Kidney (tissue), 14 donors: ENCODE measurements around the gene FARS2. TPM values are rescaled to one million over a fixed set of nuclear protein-coding genes. Genes with fewer than 3 reads are reported as not detected.

Experiments used
- DNase-seq, 5 donors: peaks; one replicate each; pipeline ENCODE4 v3.0.0-alpha.2; 2013 to 2020
- FAIRE-seq: peaks from 2 replicates; lab custom pipeline; 2012; peaks lifted over from hg19 to GRCh38; lab: Jason Lieb, UNC
- H3K27ac ChIP-seq, 2 donors: one replicate each; pipeline ENCODE4 v1.7.0; 2013; ENCODE audit warnings: low read depth in 2 of 2, low read length in 2 of 2, inconsistent platforms in 1 of 2
- H3K27me3 ChIP-seq: one replicate; pipeline ENCODE4 v1.7.1; 2013; ENCODE audit warnings: low read length, inconsistent platforms; ENCODE audit not compliant: control insufficient read depth, insufficient read depth
- H3K36me3 ChIP-seq, 3 donors: one replicate each; pipeline versions ENCODE4 v1.7.0 to v1.7.1; 2013; ENCODE audit warnings: low read length in 3 of 3, control low read depth in 1 of 3, inconsistent platforms in 1 of 3; ENCODE audit not compliant: insufficient read depth in 3 of 3, control insufficient read depth in 2 of 3
- H3K4me1 ChIP-seq, 3 donors: one replicate each; pipeline versions ENCODE4 v1.7.0 to v1.7.1; 2013; ENCODE audit warnings: low read length in 3 of 3, inconsistent platforms in 1 of 3, low read depth in 1 of 3; ENCODE audit not compliant: control insufficient read depth in 2 of 3, insufficient read depth in 2 of 3
- H3K4me3 ChIP-seq, 3 donors: one replicate each; pipeline versions ENCODE4 v1.7.0 to v1.8.1; 2013; ENCODE audit warnings: low read length in 3 of 3, control low read depth in 1 of 3, inconsistent platforms in 1 of 3
- H3K9ac ChIP-seq, 3 donors: one replicate each; pipeline versions ENCODE4 v1.7.0 to v1.7.1; 2013; ENCODE audit warnings: low read length in 3 of 3, control low read depth in 1 of 3, inconsistent platforms in 1 of 3
- H3K9me3 ChIP-seq, 3 donors: one replicate each; pipeline versions ENCODE4 v1.7.0 to v1.7.1; 2013; ENCODE audit warnings: low read length in 3 of 3, control low read depth in 1 of 3, inconsistent platforms in 1 of 3; ENCODE audit not compliant: control insufficient read depth in 2 of 3, insufficient read depth in 1 of 3
- intact Hi-C: fragments of 100-400 bp; cut with DNase I; formaldehyde crosslinking; loops from one replicate; pipeline ENCODE4 v1.11.1; 2022
- polyA plus RNA-seq: library from polyadenylated mRNA; stranded (reverse); fragments of 350-450 nt; fragmentation: Illumina TruSeq; extraction: RNeasy Lipid Tissue Mini Kit (QIAGEN cat#74804); gene quantifications from one replicate; pipeline ENCODE4 v1.2.3, GENCODE V29; 2014; ENCODE audit warnings: low read depth, low replicate concordance; ENCODE audit not compliant: insufficient read depth
- total RNA-seq: library from RNA; stranded (reverse); fragmentation: NEBNext Ultra II Directional; extraction: Animal tissue kit (Norgen Biotek cat#: 25700); gene quantifications from one replicate; pipeline ENCODE4 v1.2.1, GENCODE V29; 2021
- TF ChIP-seq, protein P1 (sequence below): IDR thresholded peaks from 3 replicates; pipeline ENCODE4 v1.5.1; 2012; ENCODE audit warnings: mild to moderate bottlenecking, moderate library complexity, borderline replicate concordance; ENCODE audit not compliant: insufficient read depth; ENCODE audit errors: extremely low read depth
- donor health status: control.
- donor health status: control.
- donor health status: control.
- donor health status: control.
- donor health status: control.
- donor health status: DM: yes; HTN: yes; CAD: no.
- donor health status: Normal renal cell carcinoma (clear cell type).

Gene FARS2
- total and polyA plus RNA-seq, 2 donors from 2014 or later, result 22.1 to 24.8 TPM

GRCh38 chr6:5617179-5617578 is 355.9 kb downstream of the FARS2 start:
- Histone ChIP-seq H3K36me3 (no peaks in the 10 kb centered on the region), H3K9ac (no peak overlapping the region), H3K27me3 (no peaks in the 10 kb centered on the region), H3K4me3 (no peak overlapping the region), H3K27ac (no peak overlapping the region), H3K4me1 (no peaks in the 10 kb centered on the region), H3K9me3 (no peaks in the 10 kb centered on the region)
- DNase-seq (no peak), FAIRE-seq (no peak)
- TF ChIP-seq, protein P1, sequence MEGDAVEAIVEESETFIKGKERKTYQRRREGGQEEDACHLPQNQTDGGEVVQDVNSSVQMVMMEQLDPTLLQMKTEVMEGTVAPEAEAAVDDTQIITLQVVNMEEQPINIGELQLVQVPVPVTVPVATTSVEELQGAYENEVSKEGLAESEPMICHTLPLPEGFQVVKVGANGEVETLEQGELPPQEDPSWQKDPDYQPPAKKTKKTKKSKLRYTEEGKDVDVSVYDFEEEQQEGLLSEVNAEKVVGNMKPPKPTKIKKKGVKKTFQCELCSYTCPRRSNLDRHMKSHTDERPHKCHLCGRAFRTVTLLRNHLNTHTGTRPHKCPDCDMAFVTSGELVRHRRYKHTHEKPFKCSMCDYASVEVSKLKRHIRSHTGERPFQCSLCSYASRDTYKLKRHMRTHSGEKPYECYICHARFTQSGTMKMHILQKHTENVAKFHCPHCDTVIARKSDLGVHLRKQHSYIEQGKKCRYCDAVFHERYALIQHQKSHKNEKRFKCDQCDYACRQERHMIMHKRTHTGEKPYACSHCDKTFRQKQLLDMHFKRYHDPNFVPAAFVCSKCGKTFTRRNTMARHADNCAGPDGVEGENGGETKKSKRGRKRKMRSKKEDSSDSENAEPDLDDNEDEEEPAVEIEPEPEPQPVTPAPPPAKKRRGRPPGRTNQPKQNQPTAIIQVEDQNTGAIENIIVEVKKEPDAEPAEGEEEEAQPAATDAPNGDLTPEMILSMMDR, result no peak
- intact Hi-C loops, result no loop called here

DNA sequence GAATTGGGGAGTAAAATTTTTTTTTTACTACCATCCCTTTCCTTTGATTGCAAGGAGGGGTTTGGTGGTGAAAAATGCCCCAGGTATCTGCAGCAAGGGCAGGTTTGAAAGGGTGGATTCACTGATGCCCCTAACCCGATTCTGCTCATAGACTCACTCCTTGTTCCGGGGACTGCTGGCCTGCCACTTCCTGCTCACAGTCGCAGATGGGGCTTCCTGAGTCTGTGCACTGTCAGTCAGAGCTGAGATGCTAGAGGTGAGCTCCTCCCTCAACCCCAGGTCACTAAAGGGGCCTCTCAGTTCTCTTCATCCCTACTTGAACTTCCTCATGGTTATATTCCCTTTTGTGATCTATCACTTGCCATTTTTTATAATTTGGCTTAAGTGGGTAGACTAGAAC is 357.9 kb downstream of the FARS2 start:
- DNase-seq (no peak), FAIRE-seq (no peak)

DNA sequence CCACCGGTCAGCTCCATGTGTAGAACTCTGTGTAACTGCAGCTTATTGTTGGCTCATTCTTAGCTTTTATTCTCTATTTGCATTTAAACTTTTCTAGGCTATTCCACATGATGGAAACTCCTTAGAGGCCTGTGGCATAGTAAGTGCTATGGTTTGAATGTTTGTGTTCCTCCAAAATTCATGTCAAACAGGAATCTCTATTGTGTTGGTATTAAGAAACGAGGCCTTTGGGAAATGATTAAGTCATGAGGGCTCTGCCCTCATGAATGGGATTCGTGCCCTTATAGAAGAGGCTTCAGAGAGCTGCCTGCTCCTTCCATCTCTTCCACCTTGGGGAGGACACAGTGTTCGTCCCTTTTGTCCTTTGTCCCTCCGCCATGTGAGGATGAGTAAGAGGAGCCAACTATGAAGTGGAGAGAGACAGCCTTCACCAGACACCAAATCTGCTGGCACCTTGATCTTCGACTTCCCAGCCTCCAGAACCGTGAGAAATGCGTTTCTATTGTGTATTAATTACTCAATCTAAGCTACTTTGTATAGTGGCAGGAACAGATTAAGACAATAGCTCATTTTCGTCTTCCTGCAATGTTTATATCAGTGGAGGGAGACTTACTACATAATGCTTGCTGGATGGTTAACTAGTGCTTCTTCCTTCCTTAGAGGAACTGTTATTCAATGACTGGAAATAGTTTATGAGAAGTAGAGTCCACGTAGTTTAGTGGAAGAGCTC is 361.1 kb downstream of the FARS2 start:
- no peak overlapping the region for H3K4me3 ChIP-seq
- DNase-seq (no peak), FAIRE-seq (no peak)
- H3K4me1 ChIP-seq, result no peaks in the 10 kb centered on the region
- no peaks in the 10 kb centered on the region for H3K27me3 ChIP-seq
- intact Hi-C loops, result no loop called here
- H3K36me3 ChIP-seq, result no peaks in the 10 kb centered on the region
- H3K9ac ChIP-seq, result no peak overlapping the region
- no peak overlapping the region for H3K27ac ChIP-seq
- no peaks in the 10 kb centered on the region for H3K9me3 ChIP-seq
- TF ChIP-seq, protein P1, result no peak

More for the DNA sequence above, 357.9 kb downstream of the FARS2 start:
- H3K4me1 ChIP-seq, result no peaks in the 10 kb centered on the region
- H3K27me3 ChIP-seq, result no peaks in the 10 kb centered on the region
- no peak overlapping the region for H3K27ac ChIP-seq
- intact Hi-C loops, result no loop called here
- TF ChIP-seq, protein P1, result no peak
- H3K36me3 ChIP-seq, result no peaks in the 10 kb centered on the region
- no peak overlapping the region for H3K4me3 ChIP-seq
- no peaks in the 10 kb centered on the region for H3K9me3 ChIP-seq
- no peak overlapping the region for H3K9ac ChIP-seq
